Activated T-helper 17 cell treated with anti-CD3 and anti-CD28 coated beads, Interleukin-2, amount 50 U/mL, for 72 hours (primary cell): Measurements from ENCODE around the gene MXD1. TPM values are rescaled to one million over a fixed set of nuclear protein-coding genes. Genes with fewer than 3 reads are reported as not detected.
A peak's percentile ranks its signal among the peaks of the same experiment; 100 is the strongest.

Experiments used
- ATAC-seq: fragments of 150-1000 bp; cut with Tn5 transposase; replicated peaks from 2 replicates; pipeline ENCODE4 v1.10.0; 2021; ENCODE audit warnings: mild to moderate bottlenecking, moderate library complexity
- H3K27ac Mint-ChIP-seq: one replicate; pipeline ENCODE4 v1.8.0; 2022; ENCODE audit warnings: mixed read lengths
- H3K27me3 Mint-ChIP-seq: one replicate; pipeline ENCODE4 v1.8.0; 2022; ENCODE audit warnings: mixed read lengths
- H3K36me3 Mint-ChIP-seq: one replicate; pipeline ENCODE4 v1.8.0; 2022; ENCODE audit warnings: low read depth, mild to moderate bottlenecking, mixed read lengths
- H3K4me1 Mint-ChIP-seq: one replicate; pipeline ENCODE4 v1.8.0; 2022; ENCODE audit warnings: mixed read lengths
- H3K4me3 Mint-ChIP-seq: one replicate; pipeline ENCODE4 v1.8.0; 2022; ENCODE audit warnings: mild to moderate bottlenecking, mixed read lengths
- H3K9me3 Mint-ChIP-seq: one replicate; pipeline ENCODE4 v1.8.0; 2022; ENCODE audit warnings: mixed read lengths
- total RNA-seq, 2 donors: library from RNA; stranded (reverse); gene quantifications; one replicate each; pipeline ENCODE4 v1.2.3, GENCODE V29; 2022

The MXD1 gene
- total RNA-seq, 2 donors from 2014 or later: 14.8 to 40.6 TPM

DNA sequence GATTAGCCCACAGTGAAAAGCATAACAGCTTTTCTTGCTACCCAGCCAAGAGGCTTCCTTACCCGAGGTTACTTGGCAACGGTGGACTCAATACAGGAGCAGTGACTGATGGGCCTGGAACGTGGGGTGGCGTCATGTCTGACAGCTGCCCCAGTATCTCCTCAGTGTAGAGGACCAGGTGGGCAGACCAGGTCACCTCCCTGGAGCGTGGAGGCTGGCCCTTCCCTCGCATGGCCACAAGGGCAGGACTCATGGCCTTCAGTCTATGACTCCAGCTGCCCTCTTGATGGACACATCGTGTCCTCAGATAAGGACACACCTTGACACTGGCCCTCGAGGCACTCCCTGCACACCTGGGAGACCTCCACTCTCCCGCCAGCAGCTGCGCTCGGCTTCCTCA is 40.1 kb downstream of the MXD1 start:
- H3K27ac Mint-ChIP-seq: no peak overlapping the region
- peaks cover 6% of the 10 kb centered on the region for H3K27me3 Mint-ChIP-seq
- no peaks in the 10 kb centered on the region for H3K36me3 Mint-ChIP-seq
- no peaks in the 10 kb centered on the region for H3K9me3 Mint-ChIP-seq
- no peak overlapping the region for H3K4me3 Mint-ChIP-seq
- H3K4me1 Mint-ChIP-seq: peaks cover 4% of the 10 kb centered on the region
- ATAC-seq: no peak

DNA sequence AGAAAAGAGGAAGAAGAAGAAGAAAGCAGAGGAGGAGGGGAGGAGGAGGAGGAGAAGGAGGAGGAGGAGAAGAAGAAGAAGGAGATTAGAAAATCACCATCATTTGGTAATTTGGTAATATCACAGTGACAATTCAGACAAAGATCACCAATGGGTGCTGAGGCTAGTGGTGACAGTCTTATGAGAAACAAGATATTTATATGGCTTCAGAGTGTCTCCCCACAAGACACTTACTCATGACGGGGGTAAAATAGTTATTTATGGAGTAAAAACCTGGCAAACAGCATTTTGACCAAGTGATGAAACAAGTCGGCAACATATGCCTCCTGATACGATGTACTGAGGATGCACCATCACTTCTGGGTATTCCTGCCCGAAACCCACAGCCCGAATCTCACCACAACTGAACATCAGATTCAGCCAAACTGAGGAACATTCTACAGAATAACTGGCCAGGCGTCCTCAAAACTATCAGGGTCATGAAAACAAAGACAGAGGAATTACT is 41.6 kb downstream of the MXD1 start:
- no peak overlapping the region for H3K4me3 Mint-ChIP-seq
- peak overlapping the region; percentile 60 for H3K27ac Mint-ChIP-seq
- H3K27me3 Mint-ChIP-seq: peaks cover 6% of the 10 kb centered on the region
- no peaks in the 10 kb centered on the region for H3K36me3 Mint-ChIP-seq
- H3K9me3 Mint-ChIP-seq: no peaks in the 10 kb centered on the region
- H3K4me1 Mint-ChIP-seq: peaks cover 4% of the 10 kb centered on the region
- ATAC-seq: no peak

DNA sequence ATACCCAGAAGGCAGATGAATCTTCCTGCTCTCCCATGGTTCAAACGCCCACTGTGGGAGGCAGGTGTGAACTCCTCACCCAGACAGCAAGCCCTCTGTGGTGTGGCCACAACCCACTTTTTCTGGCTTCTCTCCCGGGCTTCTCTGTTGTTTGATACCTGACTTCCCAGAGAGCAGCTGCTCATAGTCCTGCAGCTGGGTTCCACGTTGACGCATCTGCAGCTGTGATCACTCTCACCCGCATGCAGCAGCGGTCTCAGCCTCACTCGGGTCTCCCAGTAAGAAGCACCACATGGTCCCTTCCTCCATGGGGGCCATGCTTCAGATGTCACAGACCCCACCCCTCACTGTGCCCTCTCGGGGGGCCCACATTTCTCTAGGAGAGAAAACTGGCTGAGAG is 43.1 kb downstream of the MXD1 start:
- H3K4me3 Mint-ChIP-seq: no peak overlapping the region
- H3K27ac Mint-ChIP-seq: no peak overlapping the region
- no peak for ATAC-seq
- H3K36me3 Mint-ChIP-seq: no peaks in the 10 kb centered on the region
- H3K27me3 Mint-ChIP-seq: peaks cover 6% of the 10 kb centered on the region
- peaks cover 4% of the 10 kb centered on the region for H3K4me1 Mint-ChIP-seq
- no peaks in the 10 kb centered on the region for H3K9me3 Mint-ChIP-seq

DNA sequence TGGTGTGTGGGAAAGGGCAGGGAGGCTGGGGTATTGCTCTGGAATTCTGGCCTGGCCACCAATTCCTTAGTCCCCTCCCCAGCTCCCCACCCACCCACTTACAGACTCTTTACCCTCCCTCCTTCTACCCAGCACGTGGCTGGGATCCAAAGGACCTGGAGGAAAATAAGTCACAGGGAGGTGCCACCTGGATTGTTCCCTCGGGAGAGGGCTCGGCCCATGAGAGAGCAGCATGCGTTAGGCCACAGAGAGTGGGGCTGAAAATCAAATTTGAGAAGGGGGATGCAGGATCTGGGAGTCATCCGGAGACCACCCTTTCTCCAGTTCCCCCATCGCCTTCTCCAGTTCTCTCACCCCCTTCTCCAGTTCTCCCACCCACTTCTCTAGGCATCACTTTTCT is 43.6 kb downstream of the MXD1 start:
- Mint-ChIP-seq H3K27ac (no peak overlapping the region), H3K4me3 (no peak overlapping the region), H3K9me3 (no peaks in the 10 kb centered on the region), H3K27me3 (peaks cover 6% of the 10 kb centered on the region), H3K4me1 (peaks cover 4% of the 10 kb centered on the region), H3K36me3 (no peaks in the 10 kb centered on the region)
- no peak for ATAC-seq

DNA sequence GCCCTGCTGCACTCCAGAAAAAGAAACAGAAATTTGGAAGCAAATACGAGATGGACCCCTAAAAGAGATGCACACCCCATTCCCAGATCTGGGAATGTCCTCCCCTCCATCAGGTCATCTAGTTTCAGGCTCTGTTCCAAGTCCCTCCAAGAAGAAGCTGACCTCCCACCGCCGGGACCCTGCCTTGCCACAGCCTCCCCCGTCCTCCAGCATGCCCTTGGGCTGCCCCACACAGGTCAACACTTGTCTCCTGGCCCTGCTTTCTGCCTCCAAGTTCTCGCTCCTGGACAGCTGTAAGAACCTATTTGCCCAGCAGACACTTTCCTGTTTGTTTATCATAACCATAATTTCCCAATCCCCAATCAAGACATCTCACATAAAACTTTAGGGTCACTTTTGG is 44.5 kb downstream of the MXD1 start:
- Mint-ChIP-seq H3K27ac (peak overlapping the region; percentile 30), H3K4me3 (no peak overlapping the region), H3K27me3 (peaks cover 6% of the 10 kb centered on the region), H3K36me3 (no peaks in the 10 kb centered on the region), H3K9me3 (no peaks in the 10 kb centered on the region), H3K4me1 (peaks cover 3% of the 10 kb centered on the region)
- ATAC-seq: no peak

DNA sequence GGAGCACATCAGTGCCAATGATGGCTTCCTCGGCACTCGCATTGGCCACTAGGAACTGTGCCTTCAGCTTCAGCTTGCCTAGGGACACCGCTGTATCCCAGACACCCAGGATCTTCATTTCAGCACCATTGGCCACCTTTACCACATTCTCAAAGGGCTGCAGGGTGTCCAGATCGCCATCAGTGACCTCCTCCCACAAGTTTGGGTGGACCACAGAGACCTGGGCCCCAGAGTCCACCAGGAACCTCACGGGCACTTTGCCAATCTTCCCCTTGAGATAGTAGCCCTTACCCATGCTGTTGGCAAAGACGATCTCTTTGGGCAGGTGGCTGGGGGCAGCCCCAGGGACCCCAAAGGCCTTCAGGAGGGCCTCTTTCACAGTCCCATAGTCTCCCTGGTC is 45.9 kb downstream of the MXD1 start:
- no peak overlapping the region for H3K27ac Mint-ChIP-seq
- no peak overlapping the region for H3K4me3 Mint-ChIP-seq
- no peaks in the 10 kb centered on the region for H3K9me3 Mint-ChIP-seq
- peaks cover 6% of the 10 kb centered on the region for H3K27me3 Mint-ChIP-seq
- no peak for ATAC-seq
- H3K4me1 Mint-ChIP-seq: no peaks in the 10 kb centered on the region
- no peaks in the 10 kb centered on the region for H3K36me3 Mint-ChIP-seq

DNA sequence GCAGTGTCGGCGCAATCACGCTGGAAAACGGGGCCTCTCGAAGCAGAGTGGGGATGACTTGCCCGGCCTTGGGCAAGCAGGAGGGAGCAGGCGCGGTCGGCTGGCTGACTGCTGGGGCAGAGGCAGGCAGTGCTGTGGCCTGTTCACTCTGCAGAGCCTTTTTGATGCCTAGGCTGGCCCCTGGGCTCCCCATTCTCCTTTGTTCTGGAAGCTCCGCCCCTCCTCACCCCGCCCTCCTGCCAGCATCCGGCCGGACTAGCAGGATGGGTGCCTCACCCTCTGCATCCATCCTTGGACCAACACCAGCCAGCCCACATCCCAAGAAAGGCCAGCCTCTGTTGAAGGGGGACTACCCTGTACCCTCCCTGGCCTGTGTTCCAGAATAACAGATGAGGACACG is 46.6 kb downstream of the MXD1 start, which contains the start of gene ASPRV1:
Gene ASPRV1 (minus strand): TSS at position 136 of the 400 bp plus-strand sequence. CDS start 195 bp downstream, outside the sequence.
- H3K27ac Mint-ChIP-seq: no peak within 1 kb of the TSS
- H3K4me1 Mint-ChIP-seq: no peaks in the 10 kb centered on the region
- no peaks in the 10 kb centered on the region for H3K36me3 Mint-ChIP-seq
- no peaks in the 10 kb centered on the region for H3K9me3 Mint-ChIP-seq
- peaks cover 3% of the 10 kb centered on the region for H3K27me3 Mint-ChIP-seq
- ATAC-seq: no peak
- H3K4me3 Mint-ChIP-seq: no peak within 1 kb of the TSS

DNA sequence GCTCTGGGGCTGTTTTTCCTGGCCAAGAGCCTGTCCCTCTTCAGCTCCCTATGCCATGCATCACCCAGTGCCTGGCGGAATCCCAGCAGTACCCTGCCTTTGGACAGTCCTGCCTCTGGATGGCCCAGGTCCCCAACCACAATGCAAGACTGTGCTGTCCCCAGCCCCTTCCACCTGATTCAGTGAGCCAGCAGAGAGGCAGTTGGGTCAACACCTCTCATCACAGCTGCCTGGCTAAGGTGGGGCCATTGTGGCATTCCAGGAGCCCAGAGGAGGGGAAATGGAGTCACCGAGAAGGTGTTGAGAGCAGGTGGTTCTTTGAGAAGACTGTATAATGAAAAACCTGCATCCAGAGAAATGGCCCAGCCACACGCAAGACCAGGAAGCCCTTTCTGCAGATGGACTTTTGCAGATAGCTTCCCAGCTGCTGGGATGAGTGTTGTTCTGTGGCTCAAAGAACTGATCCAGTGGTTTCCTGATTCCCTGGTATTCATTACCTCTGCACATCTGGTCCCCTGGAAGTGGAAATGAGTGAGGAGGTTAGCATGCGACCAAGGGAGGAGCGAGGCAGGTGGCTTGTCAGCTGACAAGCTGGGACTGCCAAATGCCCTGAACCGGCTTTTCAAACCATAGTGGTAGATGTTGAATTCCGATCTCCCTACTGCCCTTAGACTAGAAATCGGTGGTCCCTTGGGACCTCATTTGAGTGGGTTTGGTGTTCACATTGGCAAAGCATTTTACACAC is 48.2 kb downstream of the MXD1 start:
- no peaks in the 10 kb centered on the region for H3K9me3 Mint-ChIP-seq
- H3K27ac Mint-ChIP-seq: no peak overlapping the region
- H3K4me3 Mint-ChIP-seq: no peak overlapping the region
- H3K36me3 Mint-ChIP-seq: no peaks in the 10 kb centered on the region
- no peaks in the 10 kb centered on the region for H3K4me1 Mint-ChIP-seq
- H3K27me3 Mint-ChIP-seq: no peaks in the 10 kb centered on the region
- no peak for ATAC-seq

DNA sequence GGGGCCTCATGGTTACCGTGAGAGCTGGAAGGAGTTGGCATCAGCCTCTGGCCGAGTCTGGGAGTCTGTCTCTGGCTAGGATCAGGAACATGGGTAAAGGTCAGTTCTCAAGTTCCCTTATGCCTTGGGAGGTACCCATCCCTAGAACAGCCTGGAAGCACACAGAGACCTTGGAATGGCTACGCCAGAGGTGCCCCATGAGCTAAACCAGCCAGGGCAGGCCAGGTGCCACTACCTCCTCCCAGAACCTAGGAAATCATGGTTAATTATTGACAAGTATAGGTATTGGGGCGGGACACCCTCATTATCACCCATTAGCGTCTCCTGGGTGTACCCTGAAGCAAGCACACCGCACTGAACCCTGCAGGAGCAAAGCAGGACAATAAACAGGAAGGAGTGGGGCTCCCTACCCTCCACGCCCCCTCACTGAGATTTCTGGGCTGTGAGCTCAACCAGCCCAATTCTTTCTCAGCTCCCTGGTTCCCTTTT is 49.5 kb downstream of the MXD1 start:
- Mint-ChIP-seq H3K4me3 (no peak overlapping the region), H3K27ac (no peak overlapping the region), H3K4me1 (no peaks in the 10 kb centered on the region), H3K36me3 (no peaks in the 10 kb centered on the region), H3K9me3 (no peaks in the 10 kb centered on the region), H3K27me3 (no peaks in the 10 kb centered on the region)
- ATAC-seq: no peak

DNA sequence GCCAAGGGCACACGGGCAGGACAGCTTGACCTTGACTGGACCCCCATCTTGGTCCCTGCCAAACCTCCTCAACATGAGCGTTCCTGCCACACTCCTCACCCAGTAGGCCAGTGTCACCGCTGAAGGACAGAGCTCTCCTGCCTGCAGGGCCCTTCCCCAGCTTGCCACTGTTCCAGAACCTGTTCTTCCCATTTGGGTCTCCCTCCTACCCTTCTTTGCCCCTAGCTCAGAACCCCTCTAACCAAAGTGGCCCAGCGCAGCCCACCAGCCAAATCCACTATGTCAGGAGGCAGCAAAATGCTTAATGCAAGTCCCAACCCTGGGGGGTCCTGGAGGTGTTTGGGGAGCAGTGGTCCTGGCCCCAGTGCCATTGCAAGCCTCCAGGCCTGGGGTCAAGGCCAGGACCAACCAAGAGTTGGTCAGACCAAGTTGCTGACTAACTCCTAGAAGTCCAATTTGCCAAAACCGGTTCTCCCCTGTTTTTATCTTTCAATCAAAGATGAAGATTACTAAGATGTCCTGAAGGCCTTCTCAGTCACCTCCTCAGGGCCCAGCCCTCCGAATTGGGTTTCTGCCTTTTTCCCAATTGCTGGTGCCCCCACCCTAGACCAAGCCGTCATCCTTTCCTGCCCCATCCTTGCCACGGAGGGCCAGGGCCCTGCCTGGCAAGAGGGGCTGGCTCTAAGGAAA is 51.0 kb downstream of the MXD1 start:
- peak overlapping the region; percentile 58 for H3K27ac Mint-ChIP-seq
- no peak for ATAC-seq

DNA sequence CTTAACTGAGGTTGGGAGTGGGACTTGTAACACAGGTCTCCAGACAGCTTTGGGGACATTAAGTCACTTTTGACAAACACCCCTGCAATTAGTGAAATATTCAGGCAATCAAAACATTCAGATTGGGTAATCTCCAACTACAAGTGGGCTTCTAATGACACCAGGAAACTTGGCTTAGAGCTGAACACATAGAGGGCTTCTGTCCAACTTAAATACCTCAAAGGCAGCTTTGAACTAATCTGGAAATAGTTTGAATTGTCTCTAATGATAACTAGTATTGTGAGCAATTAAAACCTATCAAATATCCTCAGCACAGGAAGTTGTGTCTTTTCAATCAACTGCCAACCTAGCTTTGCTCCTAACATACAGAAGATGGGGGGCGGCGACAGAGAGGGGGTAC is 51.6 kb downstream of the MXD1 start:
- Mint-ChIP-seq H3K9me3 (no peaks in the 10 kb centered on the region), H3K4me3 (no peak overlapping the region), H3K36me3 (no peaks in the 10 kb centered on the region), H3K4me1 (no peaks in the 10 kb centered on the region), H3K27ac (peak overlapping the region; percentile 58), H3K27me3 (no peaks in the 10 kb centered on the region)
- no peak for ATAC-seq

More for the DNA sequence above, 51.0 kb downstream of the MXD1 start:
- Mint-ChIP-seq H3K36me3 (no peaks in the 10 kb centered on the region), H3K9me3 (no peaks in the 10 kb centered on the region), H3K4me1 (no peaks in the 10 kb centered on the region), H3K4me3 (no peak overlapping the region), H3K27me3 (no peaks in the 10 kb centered on the region)

DNA sequence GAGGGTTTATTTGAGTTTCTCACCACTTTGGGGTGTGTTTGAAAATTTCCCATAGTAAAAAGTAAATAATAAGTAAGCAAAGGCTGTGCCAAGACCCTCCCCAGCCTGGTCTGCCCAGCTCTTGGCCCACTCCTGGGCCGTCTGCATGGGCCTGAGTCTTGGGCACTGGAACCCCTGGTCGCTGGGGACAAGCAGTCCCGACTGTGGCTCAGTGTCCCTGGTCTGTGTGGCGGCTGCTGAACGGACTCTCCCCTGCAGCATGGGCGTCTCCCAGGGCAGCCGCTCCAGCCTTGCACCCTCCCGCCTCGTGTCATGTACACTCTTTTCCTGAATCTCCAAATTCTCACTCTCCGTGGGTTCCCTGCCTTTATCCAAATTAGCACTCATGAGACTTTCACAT is 53.7 kb downstream of the MXD1 start:
- H3K4me1 Mint-ChIP-seq: no peaks in the 10 kb centered on the region
- H3K27me3 Mint-ChIP-seq: no peaks in the 10 kb centered on the region
- no peaks in the 10 kb centered on the region for H3K9me3 Mint-ChIP-seq
- H3K27ac Mint-ChIP-seq: no peak overlapping the region
- H3K36me3 Mint-ChIP-seq: no peaks in the 10 kb centered on the region
- H3K4me3 Mint-ChIP-seq: no peak overlapping the region
- ATAC-seq: no peak

DNA sequence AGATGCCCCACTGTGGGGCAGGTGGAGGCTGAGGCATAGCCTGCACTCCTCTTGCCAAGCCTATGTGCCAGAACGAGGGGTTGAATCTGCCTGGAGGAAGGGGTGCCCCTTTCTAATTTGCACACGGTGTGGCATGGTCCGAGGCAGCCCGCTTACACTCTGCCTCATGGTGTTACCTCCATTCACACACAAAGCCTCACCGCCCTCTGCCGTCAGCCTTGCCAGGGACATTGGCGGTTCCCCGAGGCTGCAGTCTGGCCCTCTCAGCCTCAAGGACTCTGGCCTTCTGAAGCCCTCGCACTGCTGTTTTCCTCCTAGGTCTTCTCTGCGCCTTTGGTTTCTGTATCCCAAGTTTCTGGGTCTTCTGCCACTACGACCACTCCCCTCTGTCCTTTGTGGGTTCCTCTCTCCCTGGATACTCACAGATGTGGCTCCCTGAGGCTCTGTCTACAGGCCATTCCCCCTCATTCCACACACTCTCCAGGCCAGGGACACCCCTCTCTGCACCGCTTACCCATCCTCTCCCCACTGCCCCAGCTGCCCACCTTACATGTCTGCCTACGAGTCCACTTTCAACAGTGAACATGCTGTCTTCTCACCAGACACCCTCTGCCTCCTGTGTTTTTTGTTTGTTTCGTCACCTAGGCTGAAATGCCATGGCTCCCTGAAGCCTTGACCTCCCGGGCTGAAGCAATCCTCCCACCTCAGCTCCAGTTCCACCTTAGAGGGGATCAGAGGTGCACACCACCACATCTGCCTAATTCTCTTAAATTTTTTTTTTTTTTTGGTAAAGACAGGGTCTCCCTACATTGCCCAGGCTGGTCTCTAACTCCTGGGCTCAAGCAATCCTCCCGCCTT is 54.4 kb downstream of the MXD1 start:
- no peak overlapping the region for H3K4me3 Mint-ChIP-seq
- no peak for ATAC-seq
- H3K36me3 Mint-ChIP-seq: no peaks in the 10 kb centered on the region
- H3K27ac Mint-ChIP-seq: no peak overlapping the region
- no peaks in the 10 kb centered on the region for H3K27me3 Mint-ChIP-seq
- H3K4me1 Mint-ChIP-seq: no peaks in the 10 kb centered on the region
- H3K9me3 Mint-ChIP-seq: no peaks in the 10 kb centered on the region

DNA sequence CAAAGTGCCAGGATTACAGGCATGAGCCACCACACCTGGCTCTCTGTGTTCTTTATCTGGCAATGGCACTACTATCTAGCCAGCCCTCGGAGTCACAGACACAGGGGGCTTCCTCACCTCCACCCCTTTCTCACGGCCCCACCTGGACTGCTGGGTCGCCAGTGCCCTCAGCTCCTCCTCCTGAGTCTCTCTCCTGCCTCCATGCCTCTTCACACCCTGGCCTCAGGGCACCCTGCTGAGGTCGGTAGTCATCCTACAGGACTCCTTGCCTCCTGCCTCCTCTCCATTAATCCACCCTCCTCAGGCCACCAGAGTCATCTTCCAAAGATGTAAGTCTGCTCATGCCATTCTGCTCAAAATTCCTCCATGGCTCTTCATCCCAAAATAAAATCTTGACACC is 55.1 kb downstream of the MXD1 start:
- Mint-ChIP-seq H3K4me3 (no peak overlapping the region), H3K36me3 (no peaks in the 10 kb centered on the region), H3K27me3 (no peaks in the 10 kb centered on the region), H3K9me3 (no peaks in the 10 kb centered on the region), H3K27ac (no peak overlapping the region), H3K4me1 (no peaks in the 10 kb centered on the region)
- no peak for ATAC-seq
